Loucy (cell line): ENCODE measurements around the gene SIGLEC11.

ENCODE experiments used
- H2AFZ ChIP-seq: fragments of 200-600 bp; sonication (generic); 2 replicates; pipeline ENCODE4 v1.6.0; 2016; ENCODE audit warnings: antibody characterized with exemption, mild to moderate bottlenecking, low read length, moderate library complexity
- H3F3A ChIP-seq: fragments of 200-600 bp; 2 replicates; pipeline ENCODE4 v1.6.0; 2016; ENCODE audit warnings: antibody characterized with exemption, low read depth, mild to moderate bottlenecking
- H3K27me3 ChIP-seq: fragments of 200-600 bp; sonication (generic); 2 replicates; pipeline ENCODE4 v1.6.1; 2014; ENCODE audit warnings: low read length, mild to moderate bottlenecking; ENCODE audit not compliant: insufficient read depth, poor library complexity, severe bottlenecking
- H3K36me3 ChIP-seq: fragments of 200-600 bp; sonication (generic); 2 replicates; pipeline ENCODE4 v1.6.1; 2016; ENCODE audit warnings: low read length; ENCODE audit not compliant: insufficient read depth
- H3K4me1 ChIP-seq: fragments of 200-600 bp; sonication (generic); 2 replicates; pipeline ENCODE4 v1.5.1; 2014; ENCODE audit warnings: low read length, mild to moderate bottlenecking; ENCODE audit not compliant: insufficient read depth, poor library complexity, severe bottlenecking
- H3K4me2 ChIP-seq: fragments of 200-600 bp; sonication (generic); 2 replicates; pipeline ENCODE4 v1.6.0; 2014; ENCODE audit warnings: antibody characterized with exemption, low read length, low read depth, mild to moderate bottlenecking; ENCODE audit not compliant: poor library complexity, severe bottlenecking
- H3K4me3 ChIP-seq: fragments of 200-600 bp; sonication (generic); 2 replicates; pipeline ENCODE4 v1.5.1; 2014; ENCODE audit warnings: low read length, mild to moderate bottlenecking, mixed read lengths; ENCODE audit not compliant: poor library complexity, severe bottlenecking
- H3K79me2 ChIP-seq: fragments of 200-600 bp; sonication (generic); 2 replicates; pipeline ENCODE4 v1.6.1; 2014; ENCODE audit warnings: low read length; ENCODE audit not compliant: insufficient read depth
- H3K9ac ChIP-seq: fragments of 200-600 bp; sonication (generic); 2 replicates; pipeline ENCODE4 v1.6.0; 2014; ENCODE audit warnings: mild to moderate bottlenecking, low read depth, low read length, moderate library complexity; ENCODE audit not compliant: poor library complexity, severe bottlenecking
- H3K9me2 ChIP-seq: fragments of 200-600 bp; sonication (generic); replicated peaks from 2 replicates; pipeline ENCODE4 v1.6.1; 2016; ENCODE audit warnings: low read depth, low read length, mixed read lengths
- H3K9me3 ChIP-seq: fragments of 200-600 bp; sonication (generic); 2 replicates; pipeline ENCODE4 v1.6.1; 2014; ENCODE audit warnings: mild to moderate bottlenecking, antibody characterized with exemption, low read length, low read depth; ENCODE audit not compliant: insufficient read depth
- H4K20me1 ChIP-seq: fragments of 200-600 bp; sonication (generic); 2 replicates; pipeline ENCODE4 v1.6.0; 2014; ENCODE audit warnings: antibody characterized with exemption, low read length, mild to moderate bottlenecking; ENCODE audit not compliant: insufficient read depth, poor library complexity, severe bottlenecking
- CTCF ChIP-seq: fragments of 200-600 bp; sonication (generic); conservative IDR thresholded peaks from 2 replicates; pipeline ENCODE4 v1.5.1; 2014; ENCODE audit warnings: mild to moderate bottlenecking, antibody characterized with exemption, low read length
- EZH2phosphoT487 ChIP-seq: fragments of 200-600 bp; IDR thresholded peaks from 2 replicates; pipeline ENCODE4 v1.6.1; 2018; ENCODE audit warnings: antibody characterized with exemption, mild to moderate bottlenecking, moderate library complexity, borderline replicate concordance

The SIGLEC11 gene

GRCh38 chr19:49924004-49924880 lies 36.7 kb downstream of the SIGLEC11 start:
- Histone ChIP-seq H3K9ac (peak overlapping the region; percentile 65), H4K20me1 (peaks cover 92% of the 10 kb centered on the region), H3K4me1 (peaks cover 56% of the 10 kb centered on the region), H3K4me2 (peak overlapping the region; percentile 96), H3K9me2 (no peaks in the 10 kb centered on the region), H2AFZ (no peak overlapping the region), H3K27me3 (peaks cover 7% of the 10 kb centered on the region), H3K9me3 (no peaks in the 10 kb centered on the region), H3K79me2 (peaks cover 100% of the 10 kb centered on the region), H3F3A (no peaks in the 10 kb centered on the region), H3K36me3 (peaks cover 35% of the 10 kb centered on the region; the same call in 1 of the 2 replicates), H3K4me3 (peak overlapping the region; percentile 69)
- TF ChIP-seq EZH2phosphoT487: no peak
- no peak for TF ChIP-seq CTCF

DNA sequence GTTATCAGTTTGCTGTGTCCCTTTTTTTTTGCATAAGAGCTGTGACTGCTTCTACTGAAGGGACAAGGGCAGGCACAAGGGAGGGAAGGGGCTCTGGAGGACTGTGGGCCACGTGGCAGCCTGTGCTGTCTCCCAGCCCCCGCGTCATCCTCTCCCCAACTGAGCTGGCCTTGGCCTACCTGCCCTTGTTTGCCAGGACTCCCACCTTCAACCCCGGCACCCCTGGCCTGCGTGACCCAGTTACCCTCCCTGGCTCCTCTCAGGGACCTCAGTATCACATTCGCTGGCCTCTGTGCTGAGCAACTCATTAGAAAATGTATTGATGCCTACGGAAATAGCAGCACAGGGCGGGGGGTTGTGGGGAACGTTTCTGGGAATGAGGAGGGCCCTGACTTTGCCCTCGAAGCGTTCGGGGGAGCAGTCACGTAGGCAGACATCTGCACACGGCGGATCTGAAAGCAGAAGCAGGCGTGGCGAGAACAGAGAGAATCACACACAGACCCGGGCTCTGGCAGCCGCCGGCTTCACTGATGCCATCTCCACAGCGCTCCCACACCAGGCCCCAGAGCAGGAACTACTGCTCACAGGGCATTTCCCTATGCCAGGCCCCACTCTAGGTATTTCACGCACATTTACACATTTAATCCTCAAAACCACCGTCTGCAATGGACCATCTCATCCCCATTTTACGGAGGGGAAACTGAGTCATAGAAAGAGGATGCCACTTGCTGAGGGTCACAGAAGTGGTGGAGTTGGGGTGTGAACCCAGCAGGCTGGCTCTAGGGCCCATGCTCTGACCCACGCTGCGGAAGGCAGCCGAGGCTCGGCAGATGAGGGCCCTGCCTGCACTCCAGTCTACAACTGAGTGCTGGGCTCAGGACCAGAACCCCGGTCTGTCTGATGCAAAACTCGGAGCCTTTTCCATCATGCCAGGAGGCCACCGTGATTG lies 37.6 kb downstream of the SIGLEC11 start:
- peak overlapping the region; percentile 65 for H3K9ac ChIP-seq

More for the DNA sequence above, 37.6 kb downstream of the SIGLEC11 start:
- Histone ChIP-seq H3K79me2 (peaks cover 99% of the 10 kb centered on the region), H2AFZ (no peak overlapping the region), H3K27me3 (no peaks in the 10 kb centered on the region), H3K36me3 (peaks cover 38% of the 10 kb centered on the region; the same call in 1 of the 2 replicates), H3K4me3 (peak overlapping the region; percentile 69), H3F3A (no peaks in the 10 kb centered on the region), H4K20me1 (peaks cover 93% of the 10 kb centered on the region), H3K9me3 (no peaks in the 10 kb centered on the region), H3K4me1 (peaks cover 56% of the 10 kb centered on the region), H3K9me2 (no peaks in the 10 kb centered on the region), H3K4me2 (peak overlapping the region; percentile 96)
- no peak for TF ChIP-seq EZH2phosphoT487
- no peak for TF ChIP-seq CTCF
